GM21576 (cell line): ENCODE measurements around the gene NASP.
"Not testable (repeated sequence)": the region's sequence is repeated elsewhere in the genome, so short reads cannot be mapped to it uniquely, and the experiment has no call there.

Source experiments
- ATAC-seq: cut with Tn5 transposase; IDR thresholded peaks from one replicate; pipeline ENCODE4 v1.9.1; 2021; ENCODE audit warnings: mild to moderate bottlenecking, moderate library complexity; ENCODE audit not compliant: unreplicated experiment

NASP gene

GRCh38 chr1:45569571-45569961 is 14.3 kb upstream of the NASP start:
- ATAC-seq, result no peak

- no peak for ATAC-seq
These were observed 13.8 kb upstream of the NASP start for GRCh38 chr1:45569962-45570581.

- no peak for ATAC-seq
These were observed 13.2 kb upstream of the NASP start for GRCh38 chr1:45570631-45571030.

DNA sequence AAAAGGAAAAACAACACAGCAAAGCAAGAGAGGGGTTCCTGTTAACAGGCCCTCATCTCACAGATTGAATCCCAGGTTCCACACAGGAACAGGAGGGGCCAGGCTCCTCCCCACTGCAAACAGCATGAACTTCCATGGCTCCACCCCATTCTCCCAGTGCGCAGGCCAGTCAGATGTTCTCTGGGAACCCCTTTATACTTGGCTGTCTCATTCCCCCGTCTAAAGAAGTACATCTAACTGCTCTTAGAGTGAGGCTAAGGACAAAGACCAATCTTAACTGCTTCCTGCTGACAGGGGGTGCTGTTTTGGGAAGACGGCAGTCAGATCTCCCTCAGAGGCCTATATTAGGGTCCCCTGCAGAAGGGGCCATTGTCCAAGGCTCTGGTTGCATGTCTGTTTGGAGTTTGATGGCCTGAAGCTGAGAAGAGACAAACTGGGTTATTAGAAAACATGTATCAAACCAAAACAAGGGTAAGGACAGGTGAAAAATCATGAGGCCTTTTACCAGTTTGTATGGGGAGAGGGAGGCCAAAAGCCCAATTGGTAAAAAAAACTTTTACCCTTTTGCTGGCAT is 10.5 kb upstream of the NASP start:
- ATAC-seq, result no peak

- no peak for ATAC-seq
These were observed 9.7 kb upstream of the NASP start for GRCh38 chr1:45574105-45574626.

GRCh38 chr1:45583264-45583665 is 576 bp upstream of the NASP start:
- ATAC-seq, result peak; percentile 74

GRCh38 chr1:45584351-45585109 is 689 bp downstream of the NASP start:
- no peak for ATAC-seq

- no peak for ATAC-seq
These were observed 1.2 kb downstream of the NASP start for GRCh38 chr1:45585110-45585426.

DNA sequence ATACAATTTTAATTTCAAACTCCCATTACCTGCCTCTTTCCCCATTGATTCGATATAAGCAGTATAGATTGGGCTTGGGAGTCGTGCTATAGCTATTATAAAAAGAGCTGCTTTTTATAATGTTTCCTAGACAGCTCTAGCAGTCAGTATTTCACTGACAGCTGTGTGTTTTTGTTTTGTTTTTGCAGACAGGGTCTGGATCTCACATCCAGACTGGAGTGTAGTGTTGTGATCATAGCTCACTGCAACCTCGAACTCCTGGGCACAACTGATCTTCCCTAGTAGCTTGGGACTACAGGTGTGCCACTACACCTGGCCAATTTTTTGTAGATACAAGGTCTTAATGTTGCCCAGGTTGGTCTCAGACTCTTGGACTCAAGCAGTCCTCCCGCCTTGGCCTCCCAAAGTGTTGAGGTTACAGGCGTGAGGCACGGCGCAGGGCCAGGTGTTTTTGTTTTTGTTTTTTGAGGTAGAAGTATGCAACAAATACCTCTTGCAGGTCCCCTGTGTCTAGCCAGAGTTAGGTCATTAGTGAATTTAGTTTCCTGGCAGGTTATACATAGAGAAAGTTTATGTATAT is 1.7 kb downstream of the NASP start:
- no peak for ATAC-seq

DNA sequence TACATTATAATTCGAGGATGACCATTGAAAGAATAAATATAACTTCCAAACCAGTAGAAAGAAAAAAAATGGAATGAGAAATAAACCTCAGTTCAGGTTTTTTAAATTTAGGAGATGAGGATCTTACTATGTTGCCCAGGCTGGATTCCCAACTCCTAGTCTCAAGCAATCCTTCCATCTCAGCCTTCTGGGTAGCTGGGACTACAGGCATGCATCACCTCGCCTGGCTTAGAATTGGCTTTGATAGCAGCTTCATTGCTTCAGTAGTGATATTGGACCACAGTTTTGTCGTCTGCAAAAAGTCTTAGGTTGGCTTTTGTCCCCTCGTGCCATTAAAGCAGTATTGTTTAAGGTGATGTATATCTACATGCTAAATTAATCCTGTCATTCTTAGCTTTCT is 2.9 kb downstream of the NASP start:
- no peak for ATAC-seq

DNA sequence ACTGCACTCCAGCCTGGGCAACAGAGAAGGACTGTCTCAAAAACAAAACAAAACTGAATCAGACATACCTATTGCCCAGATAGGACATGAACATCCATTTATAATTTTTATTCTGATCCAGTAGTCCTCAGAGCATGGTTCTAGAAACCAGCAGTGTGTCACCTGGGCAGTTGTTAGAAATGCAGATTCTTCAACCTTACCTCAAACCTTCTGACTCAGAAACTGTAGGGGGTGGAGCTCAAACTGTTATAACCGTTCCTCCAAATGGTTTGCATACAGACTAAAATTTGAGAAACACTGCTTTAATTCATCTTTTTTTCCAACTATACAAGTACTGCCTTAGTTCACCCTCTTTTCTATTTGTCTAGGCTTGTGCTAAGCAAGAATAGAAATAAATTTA is 6.0 kb downstream of the NASP start:
- ATAC-seq, result no peak

- no peak for ATAC-seq
These were observed 10.6 kb downstream of the NASP start for GRCh38 chr1:45594412-45594811.

DNA sequence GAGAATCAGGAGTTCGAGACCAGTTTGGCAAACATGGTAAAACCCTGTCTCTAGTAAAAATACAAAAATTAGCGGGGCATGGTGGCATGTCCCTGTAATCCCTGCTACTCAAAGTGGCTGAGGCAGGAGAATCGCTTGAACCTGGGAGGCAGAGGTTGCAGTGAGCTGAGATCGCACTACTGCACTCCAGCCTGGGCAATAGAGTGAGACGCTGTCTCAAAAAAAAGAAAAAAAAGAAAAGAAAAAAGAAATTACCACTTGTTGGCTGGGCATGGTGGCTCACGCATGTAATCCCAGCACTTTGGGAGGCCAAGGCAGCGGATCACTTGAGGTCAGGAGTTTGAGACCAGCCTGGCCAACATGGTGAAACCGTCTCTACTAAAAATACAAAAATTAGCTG is 12.9 kb downstream of the NASP start:
- ATAC-seq, result not testable (repeated sequence)

GRCh38 chr1:45604239-45604638 is 20.4 kb downstream of the NASP start:
- no peak for ATAC-seq

DNA sequence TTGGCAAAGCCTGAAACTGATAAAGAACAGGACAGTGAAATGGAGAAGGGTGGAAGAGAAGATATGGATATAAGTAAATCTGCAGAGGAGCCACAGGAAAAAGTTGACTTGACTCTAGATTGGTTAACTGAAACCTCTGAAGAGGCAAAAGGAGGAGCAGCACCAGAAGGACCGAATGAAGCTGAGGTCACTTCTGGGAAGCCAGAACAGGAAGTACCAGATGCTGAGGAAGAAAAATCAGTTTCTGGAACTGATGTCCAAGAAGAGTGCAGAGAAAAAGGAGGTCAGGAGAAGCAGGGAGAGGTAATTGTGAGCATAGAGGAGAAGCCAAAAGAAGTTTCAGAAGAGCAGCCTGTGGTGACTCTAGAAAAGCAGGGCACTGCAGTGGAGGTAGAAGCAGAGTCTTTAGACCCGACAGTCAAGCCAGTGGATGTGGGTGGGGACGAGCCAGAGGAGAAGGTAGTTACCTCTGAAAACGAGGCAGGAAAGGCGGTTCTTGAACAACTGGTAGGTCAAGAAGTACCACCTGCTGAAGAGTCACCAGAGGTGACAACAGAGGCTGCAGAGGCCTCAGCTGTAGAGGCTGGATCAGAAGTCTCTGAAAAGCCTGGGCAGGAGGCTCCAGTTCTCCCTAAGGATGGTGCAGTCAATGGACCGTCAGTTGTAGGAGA is 23.7 kb downstream of the NASP start:
- no peak for ATAC-seq

DNA sequence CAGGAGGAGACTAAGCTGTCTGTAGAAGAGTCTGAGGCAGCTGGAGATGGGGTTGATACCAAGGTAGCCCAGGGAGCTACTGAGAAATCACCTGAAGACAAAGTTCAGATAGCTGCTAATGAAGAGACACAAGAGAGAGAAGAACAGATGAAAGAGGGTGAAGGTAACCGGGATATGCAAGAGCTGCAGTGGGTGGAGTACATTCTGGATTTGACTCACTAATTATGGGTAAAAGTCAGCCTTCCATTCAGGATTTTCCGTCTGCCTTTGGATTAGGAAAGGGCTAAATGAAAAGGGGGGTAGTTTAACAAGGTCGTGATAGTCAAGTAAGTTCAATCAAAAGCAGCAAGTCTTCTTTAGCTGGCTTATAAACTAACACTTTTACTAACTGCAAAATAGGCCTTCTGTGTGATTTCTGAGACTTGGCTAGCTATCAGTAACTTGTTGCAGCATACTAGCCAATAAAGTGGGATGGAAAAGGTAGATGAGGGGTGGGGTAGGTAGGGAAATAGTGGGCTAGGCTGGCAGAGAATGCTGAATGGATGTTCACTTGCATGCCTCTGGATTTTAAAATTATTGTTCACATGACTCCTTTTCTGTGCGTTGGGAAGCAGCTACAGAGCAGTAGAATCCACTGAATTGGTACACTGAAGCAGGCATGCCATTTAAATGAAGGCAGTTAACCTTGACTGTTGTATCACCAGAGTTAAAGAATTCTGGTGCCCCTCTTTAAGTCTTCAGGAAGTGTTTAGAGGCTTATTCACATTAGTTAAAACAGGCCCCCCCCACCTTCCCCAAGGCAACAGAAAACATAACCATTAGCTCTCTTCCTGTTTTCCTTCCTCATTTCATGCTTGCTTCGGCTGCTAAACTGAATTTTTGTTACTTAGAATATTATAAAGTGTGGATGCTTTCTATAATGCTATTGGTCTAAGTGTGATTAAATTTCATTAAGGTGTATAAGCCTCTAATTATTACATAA is 24.6 kb downstream of the NASP start:
- no peak for ATAC-seq

DNA sequence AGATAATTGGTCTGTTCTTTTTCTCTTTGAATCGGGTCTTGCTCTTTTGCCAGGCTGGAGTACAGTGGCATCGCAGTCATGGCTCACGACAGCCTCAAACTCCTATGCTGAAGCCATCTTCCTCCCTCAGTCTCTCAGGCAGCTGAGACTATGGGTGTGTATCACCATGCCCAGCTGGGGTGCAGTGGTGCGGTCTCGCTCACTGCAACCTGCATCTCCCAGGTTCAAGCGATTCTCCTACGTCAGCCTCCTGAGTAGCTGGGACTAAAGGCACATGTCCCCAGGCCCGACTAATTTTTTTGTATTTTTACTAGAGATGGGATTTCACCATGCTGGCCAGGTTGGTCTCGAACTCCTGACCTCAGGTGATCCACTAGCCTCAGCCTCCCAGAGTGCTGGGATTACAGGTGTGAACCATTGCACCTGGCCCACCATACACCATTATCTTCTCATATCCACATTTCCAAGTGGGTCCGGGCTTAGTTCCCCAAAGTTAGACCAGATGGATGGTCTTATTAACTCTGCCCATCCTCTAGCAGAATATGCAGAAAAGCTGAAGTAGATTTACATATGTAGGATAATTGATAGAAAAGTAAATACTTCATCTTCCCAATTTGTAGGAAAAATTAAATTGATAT is 26.9 kb downstream of the NASP start:
- no peak for ATAC-seq

DNA sequence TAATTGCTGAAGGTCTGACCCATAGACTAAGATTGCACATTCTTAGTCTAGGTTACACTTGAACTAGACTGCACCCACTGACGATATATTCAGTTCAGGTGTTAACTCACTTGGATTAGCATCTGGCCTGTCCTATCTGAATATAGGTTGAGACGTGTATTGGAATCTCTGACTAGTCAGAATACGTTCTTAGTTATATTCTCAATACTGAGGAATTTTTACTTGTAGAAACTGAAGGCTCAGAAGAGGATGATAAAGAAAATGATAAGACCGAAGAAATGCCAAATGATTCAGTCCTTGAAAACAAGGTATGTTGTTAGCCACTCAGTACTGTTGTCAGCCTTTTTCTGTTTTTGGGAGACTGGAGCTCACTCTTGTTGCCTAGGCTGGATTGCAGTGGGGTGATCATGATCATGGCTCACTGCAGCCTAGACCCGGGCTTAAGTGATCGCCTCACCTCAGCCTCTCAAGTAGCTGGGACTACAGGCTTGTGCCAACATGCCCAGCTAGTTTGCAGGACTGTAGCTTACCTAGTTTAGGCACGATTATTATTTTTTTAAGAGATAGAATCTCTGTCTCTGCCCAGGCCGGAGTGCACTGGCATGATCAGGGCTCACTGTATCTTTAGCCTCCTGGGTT is 29.2 kb downstream of the NASP start:
- no peak for ATAC-seq

DNA sequence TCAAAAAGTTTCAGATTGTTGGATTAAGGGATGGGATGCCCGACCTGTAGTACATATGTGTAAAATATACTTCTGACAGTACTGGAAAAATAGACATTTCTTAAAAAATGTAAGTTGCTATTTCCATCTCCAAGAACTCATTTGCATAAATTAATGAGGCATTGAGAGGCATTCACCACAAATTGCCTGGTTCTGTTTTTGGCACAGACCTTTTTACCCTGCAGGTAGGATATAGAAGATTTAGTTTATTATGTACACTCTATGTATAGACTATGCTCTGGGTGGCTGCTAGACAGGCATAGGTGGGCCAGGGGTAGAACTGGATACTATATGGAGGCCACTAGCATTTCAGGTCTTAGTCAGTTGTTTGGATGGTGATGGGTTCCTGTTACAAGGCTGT is 32.0 kb downstream of the NASP start:
- ATAC-seq, result no peak
